DLD1 (cell line): Measurements from ENCODE around the gene OAS2.
"Not testable (repeated sequence)": the region's sequence is repeated elsewhere in the genome, so short reads cannot be mapped to it uniquely, and the experiment has no call there.

Source experiments
- in situ Hi-C: cut with HindIII; loops from 2 replicates; pipeline ENCODE4 v1.10.0; 2017; ENCODE audit warnings: low sequenced_read_pairs

OAS2 gene

GRCh38 chr12:112947761-112948160 lies 30.6 kb upstream of the OAS2 start:
- in situ Hi-C loops: no loop called here

- in situ Hi-C loops: no loop called here
Observed at GRCh38 chr12:112948806-112949205, 29.5 kb upstream of the OAS2 start.

- in situ Hi-C loops: no loop called here
Observed at GRCh38 chr12:112950701-112951100, 27.6 kb upstream of the OAS2 start.

- in situ Hi-C loops: not testable (repeated sequence)
Observed at GRCh38 chr12:112957125-112957524, 21.2 kb upstream of the OAS2 start.

- in situ Hi-C loops: no loop called here
Observed at GRCh38 chr12:112961074-112961473, 17.2 kb upstream of the OAS2 start.

- in situ Hi-C loops: no loop called here
Observed at GRCh38 chr12:112961536-112961935, 16.8 kb upstream of the OAS2 start.

- in situ Hi-C loops: no loop called here
Observed at GRCh38 chr12:112962561-112962960, 15.8 kb upstream of the OAS2 start.

GRCh38 chr12:112963227-112963861 lies 15.0 kb upstream of the OAS2 start:
- in situ Hi-C loops: no loop called here

- in situ Hi-C loops: no loop called here
Observed at GRCh38 chr12:112964067-112964670, 14.2 kb upstream of the OAS2 start.

GRCh38 chr12:112964915-112965314 lies 13.4 kb upstream of the OAS2 start:
- in situ Hi-C loops: no loop called here

GRCh38 chr12:112965643-112966042 lies 12.7 kb upstream of the OAS2 start:
- in situ Hi-C loops: no loop called here

- in situ Hi-C loops: no loop called here
Observed at GRCh38 chr12:112967306-112967705, 11.0 kb upstream of the OAS2 start.

- in situ Hi-C loops: no loop called here
Observed at GRCh38 chr12:112967858-112968257, 10.5 kb upstream of the OAS2 start.

GRCh38 chr12:112969547-112970306 lies 8.6 kb upstream of the OAS2 start:
- in situ Hi-C loops: no loop called here

GRCh38 chr12:112970391-112970790 lies 7.9 kb upstream of the OAS2 start:
- in situ Hi-C loops: no loop called here

GRCh38 chr12:112971248-112971647 lies 7.1 kb upstream of the OAS2 start:
- in situ Hi-C loops: no loop called here

GRCh38 chr12:112973011-112973735 lies 5.1 kb upstream of the OAS2 start:
- in situ Hi-C loops: no loop called here

- in situ Hi-C loops: no loop called here
Observed at GRCh38 chr12:112973818-112974231, 4.5 kb upstream of the OAS2 start.

GRCh38 chr12:112974904-112975303 lies 3.4 kb upstream of the OAS2 start:
- in situ Hi-C loops: no loop called here

- in situ Hi-C loops: no loop called here
Observed at GRCh38 chr12:112977139-112977538, 1.2 kb upstream of the OAS2 start.

- in situ Hi-C loops: no loop called here
Observed at GRCh38 chr12:112977641-112978040, 678 bp upstream of the OAS2 start.
